AG08396 (cell line): ENCODE data around the gene ARHGAP24.
A peak's percentile ranks its signal among the peaks of the same experiment; 100 is the strongest.
"Not testable (repeated sequence)": the region's sequence is repeated elsewhere in the genome, so short reads cannot be mapped to it uniquely, and the experiment has no call there.

Experiments
- DNase-seq: peaks from one replicate; pipeline ENCODE4 v3.0.0; 2012; ENCODE audit warnings: low spot score, mixed read lengths

Gene ARHGAP24

GRCh38 chr4:86019906-86020305 is 545.0 kb downstream of the ARHGAP24 start:
- no peak for DNase-seq

GRCh38 chr4:86021671-86022070 is 546.7 kb downstream of the ARHGAP24 start:
- not testable (repeated sequence) for DNase-seq

GRCh38 chr4:86026720-86027119 is 551.8 kb downstream of the ARHGAP24 start:
- no peak for DNase-seq

- DNase-seq: no peak
Measured at GRCh38 chr4:86031927-86032326, 557.0 kb downstream of the ARHGAP24 start.

- peak; percentile 64 for DNase-seq
Measured at GRCh38 chr4:86032476-86033022, 557.6 kb downstream of the ARHGAP24 start.

- no peak for DNase-seq
Measured at GRCh38 chr4:86033171-86033570, 558.2 kb downstream of the ARHGAP24 start.

- DNase-seq: no peak
Measured at GRCh38 chr4:86034616-86035015, 559.7 kb downstream of the ARHGAP24 start.

- DNase-seq: no peak
Measured at GRCh38 chr4:86035688-86036087, 560.7 kb downstream of the ARHGAP24 start.

- DNase-seq: no peak
Measured at GRCh38 chr4:86036736-86037135, 561.8 kb downstream of the ARHGAP24 start.

GRCh38 chr4:86038037-86038436 is 563.1 kb downstream of the ARHGAP24 start:
- DNase-seq: no peak

GRCh38 chr4:86043755-86044592 is 569.0 kb downstream of the ARHGAP24 start:
- peak; percentile 15 for DNase-seq

GRCh38 chr4:86044593-86044985 is 569.6 kb downstream of the ARHGAP24 start:
- DNase-seq: no peak

GRCh38 chr4:86048426-86048825 is 573.5 kb downstream of the ARHGAP24 start:
- no peak for DNase-seq

- no peak for DNase-seq
Measured at GRCh38 chr4:86050496-86050895, 575.5 kb downstream of the ARHGAP24 start.
